Measurements from ENCODE around the gene SLFN5.
A peak's percentile ranks its signal among the peaks of the same experiment; 100 is the strongest.
"Not testable (repeated sequence)": the region's sequence is repeated elsewhere in the genome, so short reads cannot be mapped to it uniquely, and the experiment has no call there.

SLFN5 gene

DNA sequence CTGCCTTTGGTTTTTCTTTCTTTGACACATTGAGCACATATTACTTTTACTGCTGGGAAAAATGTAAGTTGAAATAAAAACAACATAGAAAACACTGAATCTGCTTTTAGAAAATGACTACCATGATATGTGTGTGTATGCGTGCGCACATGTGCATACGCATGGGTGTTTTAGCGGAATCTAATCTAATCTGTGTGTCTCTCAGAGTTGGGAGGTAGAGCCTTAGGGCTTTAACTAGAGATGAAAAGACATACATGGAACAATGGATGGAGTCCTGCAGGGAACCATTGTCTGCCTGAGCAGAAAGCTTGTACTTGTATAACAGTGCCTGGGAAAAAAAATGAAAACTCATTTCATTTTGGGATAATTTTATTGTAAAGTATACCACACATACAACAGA is 12.4 kb downstream of the SLFN5 start:
- Mint-ChIP-seq H3K4me3 (no peak overlapping the region), H3K27ac (peak overlapping the region in 2 of 3 experiments; percentile 65 to 76)

DNA sequence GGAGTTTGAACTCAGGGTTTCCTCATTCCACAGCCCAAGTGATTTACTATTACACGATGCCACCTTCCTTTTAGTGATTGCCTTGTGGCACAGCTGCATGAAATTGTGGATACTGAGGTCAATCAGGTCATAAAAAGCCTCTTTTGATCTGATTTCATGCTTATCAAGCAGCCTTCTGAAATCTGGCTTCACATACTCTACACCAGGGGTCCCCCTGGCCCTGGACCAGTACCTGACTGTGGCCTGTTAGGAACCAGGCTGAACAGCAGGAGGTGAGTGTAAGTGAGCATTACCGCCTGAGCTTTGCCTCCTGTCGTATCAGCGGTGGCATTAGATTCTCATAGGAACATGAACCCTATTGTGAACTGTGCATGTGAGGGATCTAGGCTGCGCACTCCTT is 13.8 kb downstream of the SLFN5 start:
- H3K36me3 Mint-ChIP-seq (ENCODE audit: low read depth) = peaks cover 31% of the 10 kb centered on the region
- no peaks in the 10 kb centered on the region for H3K9me3 Mint-ChIP-seq
- TF ChIP-seq, protein P1, sequence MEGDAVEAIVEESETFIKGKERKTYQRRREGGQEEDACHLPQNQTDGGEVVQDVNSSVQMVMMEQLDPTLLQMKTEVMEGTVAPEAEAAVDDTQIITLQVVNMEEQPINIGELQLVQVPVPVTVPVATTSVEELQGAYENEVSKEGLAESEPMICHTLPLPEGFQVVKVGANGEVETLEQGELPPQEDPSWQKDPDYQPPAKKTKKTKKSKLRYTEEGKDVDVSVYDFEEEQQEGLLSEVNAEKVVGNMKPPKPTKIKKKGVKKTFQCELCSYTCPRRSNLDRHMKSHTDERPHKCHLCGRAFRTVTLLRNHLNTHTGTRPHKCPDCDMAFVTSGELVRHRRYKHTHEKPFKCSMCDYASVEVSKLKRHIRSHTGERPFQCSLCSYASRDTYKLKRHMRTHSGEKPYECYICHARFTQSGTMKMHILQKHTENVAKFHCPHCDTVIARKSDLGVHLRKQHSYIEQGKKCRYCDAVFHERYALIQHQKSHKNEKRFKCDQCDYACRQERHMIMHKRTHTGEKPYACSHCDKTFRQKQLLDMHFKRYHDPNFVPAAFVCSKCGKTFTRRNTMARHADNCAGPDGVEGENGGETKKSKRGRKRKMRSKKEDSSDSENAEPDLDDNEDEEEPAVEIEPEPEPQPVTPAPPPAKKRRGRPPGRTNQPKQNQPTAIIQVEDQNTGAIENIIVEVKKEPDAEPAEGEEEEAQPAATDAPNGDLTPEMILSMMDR (IDR thresholded peaks at IDR 0.05; ENCODE audit: unreplicated experiment in 3 of 3) = no peak
- H3K27me3 Mint-ChIP-seq (ENCODE audit: low read depth) = no peaks in the 10 kb centered on the region
- H3K4me3 Mint-ChIP-seq = no peak overlapping the region
- H3K4me1 Mint-ChIP-seq = peaks cover 27% of the 10 kb centered on the region
- peak overlapping the region in 2 of 3 experiments; percentile 44 to 63 for H3K27ac Mint-ChIP-seq

More for the DNA sequence above, 12.4 kb downstream of the SLFN5 start:
- Mint-ChIP-seq H3K4me1 (peaks cover 27% of the 10 kb centered on the region), H3K36me3 (ENCODE audit: low read depth) (peaks cover 28% of the 10 kb centered on the region), H3K27me3 (ENCODE audit: low read depth) (no peaks in the 10 kb centered on the region), H3K9me3 (no peaks in the 10 kb centered on the region)
- TF ChIP-seq, protein P1 (IDR thresholded peaks at IDR 0.05; ENCODE audit: unreplicated experiment in 3 of 3) = no peak

DNA sequence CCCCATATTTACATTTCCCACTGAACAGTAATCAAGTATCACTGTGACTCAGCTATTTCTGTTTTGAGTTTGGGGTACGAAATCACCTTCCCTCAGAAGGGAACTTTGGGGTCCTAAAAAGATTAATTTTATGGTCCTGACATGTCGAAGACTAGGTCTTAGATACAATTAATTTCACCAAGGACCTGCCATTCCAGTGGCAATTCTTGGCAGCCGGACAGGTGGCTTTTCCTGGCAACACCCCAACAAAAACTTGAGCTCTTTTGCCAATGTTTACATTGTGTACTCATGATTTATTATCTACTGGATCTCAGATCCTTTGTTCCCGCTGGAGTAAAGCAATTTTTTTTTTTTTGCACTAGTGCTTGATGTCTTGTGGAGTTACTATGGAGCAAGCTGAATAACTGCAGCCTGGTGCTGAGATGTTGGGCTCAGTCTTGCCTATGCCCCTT is 14.4 kb downstream of the SLFN5 start:
- Mint-ChIP-seq H3K4me1 (peaks cover 27% of the 10 kb centered on the region), H3K36me3 (ENCODE audit: low read depth) (peaks cover 31% of the 10 kb centered on the region), H3K27ac (peak overlapping the region in 2 of 3 experiments; percentile 44 to 63), H3K9me3 (no peaks in the 10 kb centered on the region), H3K27me3 (ENCODE audit: low read depth) (no peaks in the 10 kb centered on the region), H3K4me3 (no peak overlapping the region)
- TF ChIP-seq, protein P1 (IDR thresholded peaks at IDR 0.05; ENCODE audit: unreplicated experiment in 3 of 3) = no peak

DNA sequence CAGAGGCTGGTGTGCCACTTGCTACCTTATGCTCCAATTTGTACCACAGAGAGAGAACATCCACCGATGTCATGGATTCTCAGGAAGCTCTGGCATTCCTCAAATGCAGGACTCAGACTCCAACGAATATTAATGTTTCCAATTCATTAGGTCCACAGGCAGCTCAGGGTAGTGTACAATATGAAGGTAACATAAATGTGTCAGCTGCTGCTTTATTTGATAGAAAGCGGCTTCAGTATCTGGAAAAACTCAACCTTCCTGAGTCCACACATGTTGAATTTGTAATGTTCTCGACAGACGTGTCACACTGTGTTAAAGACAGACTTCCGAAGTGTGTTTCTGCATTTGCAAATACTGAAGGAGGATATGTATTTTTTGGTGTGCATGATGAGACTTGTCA is 16.1 kb downstream of the SLFN5 start:
- Mint-ChIP-seq H3K4me1 (peaks cover 25% of the 10 kb centered on the region), H3K27ac (no peak overlapping the region), H3K4me3 (no peak overlapping the region), H3K36me3 (ENCODE audit: low read depth) (peaks cover 49% of the 10 kb centered on the region), H3K9me3 (no peaks in the 10 kb centered on the region), H3K27me3 (ENCODE audit: low read depth) (no peaks in the 10 kb centered on the region)
- TF ChIP-seq, protein P1 (IDR thresholded peaks at IDR 0.05; ENCODE audit: unreplicated experiment in 3 of 3) = no peak

DNA sequence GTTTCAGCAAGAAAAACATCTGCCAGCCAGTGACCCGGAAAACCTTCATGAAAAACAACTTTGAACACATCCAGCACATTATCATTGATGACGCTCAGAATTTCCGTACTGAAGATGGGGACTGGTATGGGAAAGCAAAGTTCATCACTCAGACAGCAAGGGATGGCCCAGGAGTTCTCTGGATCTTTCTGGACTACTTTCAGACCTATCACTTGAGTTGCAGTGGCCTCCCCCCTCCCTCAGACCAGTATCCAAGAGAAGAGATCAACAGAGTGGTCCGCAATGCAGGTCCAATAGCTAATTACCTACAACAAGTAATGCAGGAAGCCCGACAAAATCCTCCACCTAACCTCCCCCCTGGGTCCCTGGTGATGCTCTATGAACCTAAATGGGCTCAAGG is 22.2 kb downstream of the SLFN5 start:
- Mint-ChIP-seq H3K27me3 (ENCODE audit: low read depth) (no peaks in the 10 kb centered on the region), H3K9me3 (no peaks in the 10 kb centered on the region), H3K27ac (no peak overlapping the region), H3K36me3 (ENCODE audit: low read depth) (peaks cover 57% of the 10 kb centered on the region), H3K4me1 (no peaks in the 10 kb centered on the region), H3K4me3 (no peak overlapping the region)
- TF ChIP-seq, protein P1 (IDR thresholded peaks at IDR 0.05; ENCODE audit: unreplicated experiment in 3 of 3) = no peak

DNA sequence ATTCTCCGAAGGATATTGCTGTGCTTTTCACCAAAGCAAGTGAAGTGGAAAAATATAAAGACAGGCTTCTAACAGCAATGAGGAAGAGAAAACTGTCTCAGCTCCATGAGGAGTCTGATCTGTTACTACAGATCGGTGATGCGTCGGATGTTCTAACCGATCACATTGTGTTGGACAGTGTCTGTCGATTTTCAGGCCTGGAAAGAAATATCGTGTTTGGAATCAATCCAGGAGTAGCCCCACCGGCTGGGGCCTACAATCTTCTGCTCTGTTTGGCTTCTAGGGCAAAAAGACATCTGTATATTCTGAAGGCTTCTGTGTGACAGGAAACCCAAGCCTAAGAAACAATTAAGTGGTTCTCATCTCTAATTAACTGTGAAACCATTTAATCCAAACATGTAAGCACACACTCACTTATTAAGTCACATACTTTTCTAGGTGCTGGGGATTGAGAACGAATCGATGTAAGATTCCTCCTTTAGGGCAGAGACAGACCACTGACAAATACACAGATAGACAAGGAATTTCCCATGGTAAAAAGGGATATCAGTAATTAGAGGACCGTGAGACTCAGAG is 22.8 kb downstream of the SLFN5 start:
- peaks cover 56% of the 10 kb centered on the region for H3K36me3 Mint-ChIP-seq (ENCODE audit: low read depth)
- H3K4me1 Mint-ChIP-seq = no peaks in the 10 kb centered on the region
- no peak overlapping the region for H3K27ac Mint-ChIP-seq
- H3K27me3 Mint-ChIP-seq (ENCODE audit: low read depth) = no peaks in the 10 kb centered on the region
- no peaks in the 10 kb centered on the region for H3K9me3 Mint-ChIP-seq
- TF ChIP-seq, protein P1 (IDR thresholded peaks at IDR 0.05; ENCODE audit: unreplicated experiment in 3 of 3) = no peak
- no peak overlapping the region for H3K4me3 Mint-ChIP-seq

DNA sequence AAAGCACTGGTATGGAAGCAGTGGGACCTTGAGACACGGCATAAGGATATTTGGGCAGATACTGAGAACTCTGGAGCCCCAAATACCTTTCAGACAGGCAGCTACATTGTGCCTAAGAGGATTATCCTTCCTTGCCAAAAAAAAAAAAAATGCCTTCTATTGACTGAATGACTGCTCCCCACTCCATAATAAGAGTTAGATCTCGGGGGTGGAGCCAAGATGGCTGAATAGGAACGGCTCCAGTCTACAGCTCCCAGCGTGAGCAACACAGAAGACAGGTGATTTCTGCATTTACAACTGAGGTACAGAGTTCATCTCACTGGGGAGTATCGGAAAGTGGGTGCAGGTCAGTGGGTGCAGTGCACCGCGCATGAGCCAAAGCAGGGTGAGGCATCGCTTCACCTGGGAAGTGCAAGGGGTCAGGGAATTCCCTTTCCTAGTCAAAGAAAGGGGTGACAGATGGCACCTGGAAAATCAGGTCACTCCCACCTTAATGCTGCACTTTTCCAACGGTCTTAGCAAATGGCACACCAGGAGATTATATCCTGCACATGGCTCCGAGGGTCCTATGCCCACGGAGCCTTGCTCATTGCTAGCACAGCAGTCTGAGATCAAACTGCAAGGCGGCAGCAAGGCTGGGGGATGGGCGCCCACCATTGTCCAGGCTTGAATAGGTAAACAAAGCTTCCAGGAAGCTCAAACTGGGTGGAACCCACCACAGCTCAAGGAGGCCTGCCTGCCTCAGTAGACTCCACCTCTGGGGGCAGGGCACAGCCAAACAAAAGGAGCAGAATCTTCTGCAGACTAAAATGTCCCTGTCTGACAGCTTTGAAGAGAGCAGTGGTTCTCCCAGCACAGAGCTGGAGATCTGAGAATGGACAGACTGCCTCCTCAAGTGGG is 31.5 kb downstream of the SLFN5 start:
- H3K27ac Mint-ChIP-seq; H3K27me3 Mint-ChIP-seq (ENCODE audit: low read depth); H3K4me1 Mint-ChIP-seq; H3K36me3 Mint-ChIP-seq (ENCODE audit: low read depth); H3K4me3 Mint-ChIP-seq: not testable (repeated sequence)
- H3K9me3 Mint-ChIP-seq = peaks cover 40% of the 10 kb centered on the region

DNA sequence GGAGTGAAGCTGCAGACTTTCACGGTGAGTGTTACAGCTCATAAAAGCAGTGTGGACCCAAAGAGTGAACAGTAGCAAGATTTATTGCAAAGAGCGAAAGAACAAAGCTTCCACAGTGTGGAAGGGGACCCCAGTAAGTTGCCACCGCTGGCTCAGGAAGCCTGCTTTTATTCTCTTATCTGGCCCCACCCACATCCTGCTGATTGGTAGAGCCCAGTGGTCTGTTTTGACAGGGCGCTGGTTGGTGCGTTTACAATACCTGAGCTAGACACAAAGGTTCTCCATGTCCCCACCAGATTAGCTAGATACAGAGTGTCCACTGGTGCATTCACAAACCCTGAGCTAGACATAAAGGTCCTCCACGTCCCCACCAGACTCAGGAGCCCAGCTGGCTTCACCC is 35.6 kb downstream of the SLFN5 start:
- not testable (repeated sequence) for H3K27ac Mint-ChIP-seq; H3K27me3 Mint-ChIP-seq (ENCODE audit: low read depth); H3K4me1 Mint-ChIP-seq; H3K36me3 Mint-ChIP-seq (ENCODE audit: low read depth); H3K4me3 Mint-ChIP-seq
- H3K9me3 Mint-ChIP-seq = peaks cover 32% of the 10 kb centered on the region
